Measurements from ENCODE around the gene ARHGAP45.

Gene ARHGAP45

GRCh38 chr19:1123885-1124677, 57.1 kb downstream of the ARHGAP45 start:
- no peaks in the 10 kb centered on the region for H3K4me1 ChIP-seq (ENCODE audit: insufficient read depth, low read length, severe bottlenecking)
- H3F3A ChIP-seq (ENCODE audit: insufficient read depth, low read length): no peaks in the 10 kb centered on the region
- H3K36me3 ChIP-seq (ENCODE audit: insufficient read depth, low read length): peaks cover 33% of the 10 kb centered on the region
- H3K9ac ChIP-seq (ENCODE audit: low read length): no peak overlapping the region
- no peak for TF ChIP-seq CTCF (IDR thresholded peaks at IDR 0.05; ENCODE audit: low read length)
- no peak for TF ChIP-seq EZH2 (IDR thresholded peaks at IDR 0.05; ENCODE audit: borderline replicate concordance, low read length)
- H3K79me2 ChIP-seq (ENCODE audit: insufficient read depth, low read length): no peaks in the 10 kb centered on the region
- H2AFZ ChIP-seq (ENCODE audit: low read length): no peak overlapping the region
- H3K9me3 ChIP-seq (ENCODE audit: low read length): no peaks in the 10 kb centered on the region
- no peak overlapping the region for H3K4me2 ChIP-seq (ENCODE audit: low read length)
- no peaks in the 10 kb centered on the region for H4K20me1 ChIP-seq (ENCODE audit: insufficient read depth, low read length)
- H3K4me3 ChIP-seq (ENCODE audit: low read depth, low read length, poor library complexity, severe bottlenecking): no peak overlapping the region
- no peak overlapping the region for H3K27ac ChIP-seq (ENCODE audit: low read depth, low read length, poor library complexity, severe bottlenecking)
- H3K27me3 ChIP-seq (ENCODE audit: insufficient read depth, low read length): no peaks in the 10 kb centered on the region
- H3K9me2 ChIP-seq (ENCODE audit: low read depth, low read length): no peaks in the 10 kb centered on the region

GRCh38 chr19:1125601-1126467, 58.9 kb downstream of the ARHGAP45 start:
- H4K20me1 ChIP-seq (ENCODE audit: insufficient read depth, low read length): no peaks in the 10 kb centered on the region
- no peak overlapping the region for H3K4me2 ChIP-seq (ENCODE audit: low read length)
- peaks cover 27% of the 10 kb centered on the region for H3K36me3 ChIP-seq (ENCODE audit: insufficient read depth, low read length)

More at GRCh38 chr19:1125601-1126467, 58.9 kb downstream of the ARHGAP45 start:
- H3K9me2 ChIP-seq (ENCODE audit: low read depth, low read length): no peaks in the 10 kb centered on the region
- no peaks in the 10 kb centered on the region for H3K27me3 ChIP-seq (ENCODE audit: insufficient read depth, low read length)
- H3K4me1 ChIP-seq (ENCODE audit: insufficient read depth, low read length, severe bottlenecking): peaks cover 1% of the 10 kb centered on the region
- no peak overlapping the region for H3K4me3 ChIP-seq (ENCODE audit: low read depth, low read length, poor library complexity, severe bottlenecking)
- H3K27ac ChIP-seq (ENCODE audit: low read depth, low read length, poor library complexity, severe bottlenecking): no peak overlapping the region
- no peak overlapping the region for H2AFZ ChIP-seq (ENCODE audit: low read length)
- TF ChIP-seq EZH2 (IDR thresholded peaks at IDR 0.05; ENCODE audit: borderline replicate concordance, low read length) (no peak), CTCF (IDR thresholded peaks at IDR 0.05; ENCODE audit: low read length) (no peak)
- H3K9me3 ChIP-seq (ENCODE audit: low read length): no peaks in the 10 kb centered on the region
- H3F3A ChIP-seq (ENCODE audit: insufficient read depth, low read length): no peaks in the 10 kb centered on the region
- H3K79me2 ChIP-seq (ENCODE audit: insufficient read depth, low read length): no peaks in the 10 kb centered on the region
- H3K9ac ChIP-seq (ENCODE audit: low read length): no peak overlapping the region

All from OCI-LY1 (cell line).